Astrocyte (in vitro differentiated cells and primary cell): ENCODE data around the gene ZNF653.

Source experiments
- CTCF ChIP-seq: IDR thresholded peaks from 2 replicates; pipeline ENCODE4 v1.5.1; 2011; ENCODE audit warnings: low read depth, mild to moderate bottlenecking, inconsistent platforms, low read length, moderate library complexity; ENCODE audit not compliant: insufficient read depth
- EZH2 ChIP-seq: IDR thresholded peaks from 2 replicates; pipeline ENCODE4 v1.6.1; 2012; ENCODE audit warnings: mild to moderate bottlenecking, low read length, inconsistent platforms; ENCODE audit not compliant: insufficient read depth

- TF ChIP-seq CTCF (no peak), EZH2 (no peak)
Observed at GRCh38 chr19:11505504-11506100, at the start of gene ZNF653.
